ENCODE data around the gene CDH12.

The CDH12 gene

GRCh38 chr5:22846693-22847092 lies 6.5 kb downstream of the CDH12 start:
- Histone ChIP-seq H3K27me3 (ENCODE audit: insufficient read depth, low read depth, severe bottlenecking) (no peaks in the 10 kb centered on the region), H3K4me3 (ENCODE audit: low read depth, low read length) (no peak overlapping the region), H3K36me3 (no peaks in the 10 kb centered on the region), H3K27ac (no peak overlapping the region), H3K9me3 (ENCODE audit: severe bottlenecking) (no peaks in the 10 kb centered on the region)
- TF ChIP-seq CTCF (IDR thresholded peaks at IDR 0.05; ENCODE audit: low read depth, low read length): no peak
- no peak for DNase-seq

- Histone ChIP-seq H3K36me3 (no peaks in the 10 kb centered on the region), H3K4me3 (ENCODE audit: low read depth, low read length) (no peak overlapping the region), H3K9me3 (ENCODE audit: severe bottlenecking) (no peaks in the 10 kb centered on the region), H3K27ac (no peak overlapping the region), H3K27me3 (ENCODE audit: insufficient read depth, low read depth, severe bottlenecking) (no peaks in the 10 kb centered on the region)
- no peak for TF ChIP-seq CTCF (IDR thresholded peaks at IDR 0.05; ENCODE audit: low read depth, low read length)
- DNase-seq: no peak
Measured at GRCh38 chr5:22844636-22845035, 8.5 kb downstream of the CDH12 start.

GRCh38 chr5:22844155-22844554 lies 9.0 kb downstream of the CDH12 start:
- DNase-seq: no peak
- Histone ChIP-seq H3K27me3 (ENCODE audit: insufficient read depth, low read depth, severe bottlenecking) (no peaks in the 10 kb centered on the region), H3K9me3 (ENCODE audit: severe bottlenecking) (no peaks in the 10 kb centered on the region), H3K27ac (no peak overlapping the region), H3K36me3 (no peaks in the 10 kb centered on the region), H3K4me3 (ENCODE audit: low read depth, low read length) (no peak overlapping the region)
- TF ChIP-seq CTCF (IDR thresholded peaks at IDR 0.05; ENCODE audit: low read depth, low read length): no peak

GRCh38 chr5:22842574-22842973 lies 10.6 kb downstream of the CDH12 start:
- TF ChIP-seq CTCF (IDR thresholded peaks at IDR 0.05; ENCODE audit: low read depth, low read length): no peak
- Histone ChIP-seq H3K36me3 (no peaks in the 10 kb centered on the region), H3K27ac (no peak overlapping the region), H3K27me3 (ENCODE audit: insufficient read depth, low read depth, severe bottlenecking) (no peaks in the 10 kb centered on the region), H3K9me3 (ENCODE audit: severe bottlenecking) (no peaks in the 10 kb centered on the region), H3K4me3 (ENCODE audit: low read depth, low read length) (no peak overlapping the region)
- DNase-seq: no peak

- H3K4me3 ChIP-seq (ENCODE audit: low read depth, low read length): no peak overlapping the region
- no peaks in the 10 kb centered on the region for H3K9me3 ChIP-seq (ENCODE audit: severe bottlenecking)
- no peak overlapping the region for H3K27ac ChIP-seq
- DNase-seq: no peak
- no peaks in the 10 kb centered on the region for H3K27me3 ChIP-seq (ENCODE audit: insufficient read depth, low read depth, severe bottlenecking)
- H3K36me3 ChIP-seq: no peaks in the 10 kb centered on the region
- no peak for TF ChIP-seq CTCF (IDR thresholded peaks at IDR 0.05; ENCODE audit: low read depth, low read length)
Measured at GRCh38 chr5:22837803-22838202, 15.3 kb downstream of the CDH12 start.

GRCh38 chr5:22835686-22836085 lies 17.5 kb downstream of the CDH12 start:
- H3K27me3 ChIP-seq (ENCODE audit: insufficient read depth, low read depth, severe bottlenecking): no peaks in the 10 kb centered on the region
- H3K9me3 ChIP-seq (ENCODE audit: severe bottlenecking): no peaks in the 10 kb centered on the region
- no peak overlapping the region for H3K27ac ChIP-seq
- DNase-seq: no peak
- H3K36me3 ChIP-seq: no peaks in the 10 kb centered on the region
- H3K4me3 ChIP-seq (ENCODE audit: low read depth, low read length): no peak overlapping the region
- TF ChIP-seq CTCF (IDR thresholded peaks at IDR 0.05; ENCODE audit: low read depth, low read length): no peak
